Brain pericyte (primary cell): ENCODE measurements around the gene RTL1.

Experiments
- DNase-seq: peaks from one replicate; pipeline ENCODE4 v3.0.0-alpha.2; 2012; ENCODE audit warnings: low read depth, low spot score

RTL1 gene

GRCh38 chr14:100834794-100835547, 68.6 kb downstream of the RTL1 start:
- DNase-seq: no peak

- no peak for DNase-seq
Measured at GRCh38 chr14:100834082-100834793, 69.3 kb downstream of the RTL1 start.

GRCh38 chr14:100832311-100832960, 71.1 kb downstream of the RTL1 start:
- DNase-seq: no peak

GRCh38 chr14:100830681-100831080, 72.8 kb downstream of the RTL1 start:
- no peak for DNase-seq
